Psoas muscle (tissue), 8 donors: ENCODE results near the gene SLTM. TPM values are rescaled to one million over a fixed set of nuclear protein-coding genes. Genes with fewer than 3 reads are reported as not detected.
"Not testable (repeated sequence)": the region's sequence is repeated elsewhere in the genome, so short reads cannot be mapped to it uniquely, and the experiment has no call there.

Experiments
- ATAC-seq, 4 donors: fragments of 200-7000 bp; cut with Tn5 transposase; one replicate each; pipeline ENCODE4 v1.9.1; 2020; ENCODE audit warnings: moderate library complexity in 3 of 4, mild to moderate bottlenecking in 2 of 4
- DNase-seq, 2 donors: peaks; one replicate each; pipeline ENCODE4 v3.0.0-alpha.2; 2020
- H3K27ac ChIP-seq: fragments of 200-600 bp; one replicate; pipeline ENCODE4 v1.8.0; 2022
- H3K27me3 ChIP-seq, 3 donors: fragments of 200-600 bp in 1 of 3; one replicate each; pipeline versions ENCODE4 v1.6.1 to v1.8.0; 2013 to 2022; ENCODE audit warnings: low read length in 2 of 3, mild to moderate bottlenecking in 2 of 3, moderate library complexity in 1 of 3; ENCODE audit not compliant: insufficient read depth in 3 of 3
- H3K36me3 ChIP-seq, 2 donors: fragments of 200-600 bp in 1 of 2; one replicate each; pipeline versions ENCODE4 v1.6.1 to v1.8.0; 2013 to 2022; ENCODE audit warnings: low read depth in 1 of 2, mild to moderate bottlenecking in 1 of 2, moderate library complexity in 1 of 2; ENCODE audit not compliant: insufficient read depth in 1 of 2
- H3K4me1 ChIP-seq: fragments of 200-600 bp; one replicate; pipeline ENCODE4 v1.8.0; 2022
- H3K4me3 ChIP-seq: fragments of 200-600 bp; one replicate; pipeline ENCODE4 v1.8.0; 2022; ENCODE audit warnings: mild to moderate bottlenecking
- H3K9me3 ChIP-seq: fragments of 200-600 bp; one replicate; pipeline ENCODE4 v1.8.0; 2022
- WGBS, 3 donors: extraction: QIAGEN DNeasy Blood & Tissue Kit; methylation state at CpG; one replicate each; pipeline versions ENCODE4 v1.1.6 to v1.1.7; 2013; 5-methylcytosine and 5-hydroxymethylcytosine counted together
- intact Hi-C, 2 donors: fragments of 100-400 bp; cut with DNase I; formaldehyde crosslinking; loops; one replicate each; pipeline versions ENCODE4 v1.11.0 to v1.14.2; 2022
- polyA plus RNA-seq, 3 donors: library from polyadenylated mRNA; stranded (reverse); fragments of 200-250 nt; gene quantifications; one replicate each; pipeline ENCODE4 v1.2.3, GENCODE V29; 2013
- total RNA-seq, 4 donors: library from RNA; stranded (reverse); fragmentation: NEBNext Ultra II Directional in 2 of 4; extraction: Animal tissue kit (Norgen Biotek cat#: 25700) in 2 of 4; gene quantifications; one replicate each; pipeline versions ENCODE4 v1.2.1 to v1.2.4, GENCODE V29; 2021 to 2023
- TF ChIP-seq, protein P1 (sequence below): fragments of 200-600 bp; IDR thresholded peaks from one replicate; pipeline ENCODE4 v1.8.0; 2022; ENCODE audit warnings: antibody characterized with exemption
- donor health status: healthy with polysubstance abuse.
- donor health status: DM: no; HTN: no; CAD: no; lungs with moderate emphysema.
- donor health status: Bipolar disorder and iron deficiency.
- donor health status: healthy.
- donor health status: DM: yes; HTN: yes; CAD: no.
- donor health status: DM: no; HTN: no; CAD: no.
- donor health status: DM: no; HTN: no; CAD: no.
- donor health status: DM: yes; HTN: yes; CAD: no.

The SLTM gene
- total and polyA plus RNA-seq, 7 donors: 32.6 to 67.4 (median 42.9) TPM

DNA sequence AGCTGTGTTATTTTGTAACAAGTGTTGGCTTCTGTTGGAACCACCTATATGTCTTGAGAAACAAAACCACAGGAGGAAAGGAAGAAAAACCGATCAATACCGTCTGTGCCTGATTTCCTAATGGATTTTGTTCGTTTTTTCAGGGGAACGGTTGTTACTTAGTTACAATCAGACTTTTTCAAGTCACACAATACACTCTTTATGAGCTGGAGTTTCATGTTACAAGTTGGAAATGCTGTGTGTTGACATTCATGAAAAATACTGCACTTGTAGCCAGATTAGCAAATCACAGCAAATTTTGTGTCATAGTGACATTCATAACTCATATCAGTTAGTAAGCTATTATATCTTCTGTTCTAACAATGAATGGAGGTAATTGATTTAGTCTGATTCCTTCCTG, 78.9 kb downstream of the SLTM start:
- TF ChIP-seq, protein P1, sequence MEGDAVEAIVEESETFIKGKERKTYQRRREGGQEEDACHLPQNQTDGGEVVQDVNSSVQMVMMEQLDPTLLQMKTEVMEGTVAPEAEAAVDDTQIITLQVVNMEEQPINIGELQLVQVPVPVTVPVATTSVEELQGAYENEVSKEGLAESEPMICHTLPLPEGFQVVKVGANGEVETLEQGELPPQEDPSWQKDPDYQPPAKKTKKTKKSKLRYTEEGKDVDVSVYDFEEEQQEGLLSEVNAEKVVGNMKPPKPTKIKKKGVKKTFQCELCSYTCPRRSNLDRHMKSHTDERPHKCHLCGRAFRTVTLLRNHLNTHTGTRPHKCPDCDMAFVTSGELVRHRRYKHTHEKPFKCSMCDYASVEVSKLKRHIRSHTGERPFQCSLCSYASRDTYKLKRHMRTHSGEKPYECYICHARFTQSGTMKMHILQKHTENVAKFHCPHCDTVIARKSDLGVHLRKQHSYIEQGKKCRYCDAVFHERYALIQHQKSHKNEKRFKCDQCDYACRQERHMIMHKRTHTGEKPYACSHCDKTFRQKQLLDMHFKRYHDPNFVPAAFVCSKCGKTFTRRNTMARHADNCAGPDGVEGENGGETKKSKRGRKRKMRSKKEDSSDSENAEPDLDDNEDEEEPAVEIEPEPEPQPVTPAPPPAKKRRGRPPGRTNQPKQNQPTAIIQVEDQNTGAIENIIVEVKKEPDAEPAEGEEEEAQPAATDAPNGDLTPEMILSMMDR: no peak
- no peak overlapping the region for H3K27ac ChIP-seq
- intact Hi-C loops: no loop called here
- no peaks in the 10 kb centered on the region for H3K4me1 ChIP-seq
- WGBS, 3 donors: 60 to 75% (median 69%) methylated on average over 4 of the region's 4 CpGs
- H3K9me3 ChIP-seq: no peaks in the 10 kb centered on the region
- no peak for ATAC-seq
- peaks cover 0 to 49% of the 10 kb centered on the region in 2 donors for H3K36me3 ChIP-seq
- no peaks in the 10 kb centered on the region for H3K27me3 ChIP-seq
- no peak overlapping the region for H3K4me3 ChIP-seq
- DNase-seq: no peak

DNA sequence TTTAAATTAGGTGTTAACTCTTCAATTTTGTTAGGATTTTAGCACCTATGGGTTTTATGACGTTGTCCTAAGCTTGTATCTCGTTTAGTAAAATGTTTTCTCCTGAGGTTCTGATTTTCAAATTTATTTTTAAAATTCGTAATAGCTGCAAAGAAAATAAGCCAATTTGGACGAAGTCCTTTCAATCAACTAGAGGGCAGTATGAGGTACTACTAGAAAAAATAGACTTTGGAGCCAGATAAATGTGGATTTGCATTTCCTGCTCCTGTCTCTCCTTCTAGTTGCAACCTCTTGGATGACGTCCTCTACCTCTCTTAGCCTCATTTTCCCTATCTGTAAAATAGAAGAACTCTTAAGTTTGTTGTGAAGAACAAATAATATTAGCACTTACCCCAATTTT, 81.1 kb downstream of the SLTM start:
- H3K27ac ChIP-seq: no peak overlapping the region
- TF ChIP-seq, protein P1: peak; percentile 6
- no peaks in the 10 kb centered on the region for H3K27me3 ChIP-seq
- no peak for DNase-seq
- no peak for ATAC-seq
- H3K4me1 ChIP-seq: no peaks in the 10 kb centered on the region
- intact Hi-C loops: no loop called here
- 81 to 92% (median 84%) methylated on average over 5 of the region's 5 CpGs for WGBS, 3 donors
- no peaks in the 10 kb centered on the region for H3K9me3 ChIP-seq
- peaks cover 0 to 72% of the 10 kb centered on the region in 2 donors for H3K36me3 ChIP-seq
- H3K4me3 ChIP-seq: no peak overlapping the region

DNA sequence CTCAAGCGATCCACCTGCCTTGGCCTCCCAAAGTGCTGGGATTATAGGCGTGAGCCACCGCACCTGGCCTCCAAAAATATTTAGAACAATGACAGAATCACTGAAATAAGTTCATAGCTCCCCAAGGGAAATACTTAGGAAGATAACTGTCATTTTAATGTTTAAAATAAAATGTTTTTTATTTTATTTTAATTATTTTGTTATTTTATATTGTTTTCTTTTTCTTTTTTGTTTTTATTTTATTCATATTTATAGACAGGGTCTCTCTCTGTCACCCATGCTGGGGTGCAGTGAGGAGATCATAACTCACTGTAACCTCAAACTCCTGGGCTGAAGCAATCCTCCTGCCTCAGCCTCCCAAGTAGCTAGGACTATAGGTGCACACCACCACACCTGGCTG, 82.3 kb downstream of the SLTM start:
- DNase-seq, ATAC-seq, H3K27ac ChIP-seq, H3K4me3 ChIP-seq, H3K27me3 ChIP-seq, H3K4me1 ChIP-seq, H3K9me3 ChIP-seq, intact Hi-C loops: not testable (repeated sequence)
- 87 to 99% (median 93%) methylated on average over 3 of the region's 3 CpGs for WGBS, 3 donors
- peaks cover 0 to 76% of the 10 kb centered on the region in 2 donors for H3K36me3 ChIP-seq

DNA sequence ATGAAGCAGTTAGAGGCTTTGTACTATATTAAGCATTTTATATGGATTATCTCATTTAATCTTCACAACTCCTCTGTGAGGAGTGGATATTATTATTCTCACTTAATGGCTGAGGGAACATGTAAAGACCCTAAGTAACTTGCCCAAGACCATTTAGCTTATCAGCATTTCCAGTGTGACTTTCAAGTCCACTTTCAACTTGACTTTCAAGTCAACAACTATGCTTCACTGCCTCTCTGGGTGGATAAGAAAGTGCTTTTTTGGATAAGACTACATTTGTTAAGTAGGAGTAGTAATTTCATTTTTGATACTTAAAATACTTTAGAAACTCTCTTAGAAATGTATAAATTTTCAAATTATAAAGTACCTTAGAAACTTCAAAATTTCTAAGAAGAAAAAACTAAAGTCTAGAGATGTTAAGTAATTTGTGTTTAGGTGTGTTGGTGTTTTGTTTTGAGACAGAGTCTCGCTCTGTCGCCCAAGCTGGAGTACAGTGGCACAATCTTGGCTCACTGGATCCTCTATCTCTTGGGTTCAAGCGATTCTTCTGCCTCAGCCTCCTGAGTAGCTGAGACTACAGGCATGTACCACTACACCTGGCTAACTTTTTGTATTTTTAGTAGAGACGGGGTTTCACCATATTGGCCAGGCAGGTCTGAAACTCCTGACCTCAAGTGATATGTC, 90.6 kb downstream of the SLTM start:
- TF ChIP-seq, protein P1: no peak
- Histone ChIP-seq H3K27me3 (no peaks in the 10 kb centered on the region), H3K36me3 (peaks cover 0 to 24% of the 10 kb centered on the region in 2 donors), H3K4me3 (no peak overlapping the region), H3K9me3 (no peaks in the 10 kb centered on the region), H3K27ac (no peak overlapping the region), H3K4me1 (no peaks in the 10 kb centered on the region)
- no peak for ATAC-seq
- no peak for DNase-seq
- WGBS, 3 donors: 97 to 100% (median 98%) methylated on average over 4 of the region's 4 CpGs
- intact Hi-C loops: no loop called here

DNA sequence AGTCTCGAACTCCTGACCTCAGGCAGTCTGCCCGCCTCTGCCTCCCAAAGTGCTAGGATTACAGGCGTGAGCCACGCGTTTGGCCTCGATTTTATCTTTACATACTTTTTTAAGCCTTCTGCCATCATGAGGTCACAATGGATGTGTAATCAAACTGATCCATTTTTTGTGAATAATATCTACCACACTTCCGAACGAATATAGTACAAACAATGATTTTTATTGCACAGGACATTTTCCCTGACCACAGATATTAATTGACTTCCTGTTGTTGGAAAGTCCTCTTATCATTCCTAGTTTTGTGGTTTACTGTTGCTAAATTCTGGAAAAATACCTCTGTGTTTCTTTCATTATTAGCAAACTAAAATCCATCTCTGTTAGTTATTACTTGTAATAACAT, 93.4 kb downstream of the SLTM start:
- H3K27ac ChIP-seq: no peak overlapping the region
- DNase-seq: no peak
- TF ChIP-seq, protein P1: no peak

More for the DNA sequence above, 93.4 kb downstream of the SLTM start:
- Histone ChIP-seq H3K4me3 (no peak overlapping the region), H3K4me1 (no peaks in the 10 kb centered on the region), H3K36me3 (peaks cover 0 to 12% of the 10 kb centered on the region in 2 donors), H3K27me3 (no peaks in the 10 kb centered on the region), H3K9me3 (no peaks in the 10 kb centered on the region)
- WGBS, 3 donors: 91 to 93% (median 93%) methylated on average over 8 of the region's 8 CpGs
- ATAC-seq: no peak
- intact Hi-C loops: no loop called here
